GM18951 (cell line): ENCODE results near the gene LTC4S.
"Not testable (repeated sequence)": the region's sequence is repeated elsewhere in the genome, so short reads cannot be mapped to it uniquely, and the experiment has no call there.

Experiments used
- POLR2A ChIP-seq: IDR thresholded peaks from 4 replicates; pipeline ENCODE4 v1.6.1; 2011; ENCODE audit warnings: mild to moderate bottlenecking; ENCODE audit not compliant: insufficient read length, insufficient read depth; ENCODE audit errors: extremely low read depth
- in situ Hi-C: fragments of 300-500 bp; cut with MboI; formaldehyde crosslinking; loops from one replicate; pipeline ENCODE4 v1.12.0; 2022; ENCODE audit warnings: low sequenced_read_pairs, mixed read lengths, inconsistent platforms; ENCODE audit not compliant: unreplicated experiment

LTC4S gene, protein sequence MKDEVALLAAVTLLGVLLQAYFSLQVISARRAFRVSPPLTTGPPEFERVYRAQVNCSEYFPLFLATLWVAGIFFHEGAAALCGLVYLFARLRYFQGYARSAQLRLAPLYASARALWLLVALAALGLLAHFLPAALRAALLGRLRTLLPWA

DNA sequence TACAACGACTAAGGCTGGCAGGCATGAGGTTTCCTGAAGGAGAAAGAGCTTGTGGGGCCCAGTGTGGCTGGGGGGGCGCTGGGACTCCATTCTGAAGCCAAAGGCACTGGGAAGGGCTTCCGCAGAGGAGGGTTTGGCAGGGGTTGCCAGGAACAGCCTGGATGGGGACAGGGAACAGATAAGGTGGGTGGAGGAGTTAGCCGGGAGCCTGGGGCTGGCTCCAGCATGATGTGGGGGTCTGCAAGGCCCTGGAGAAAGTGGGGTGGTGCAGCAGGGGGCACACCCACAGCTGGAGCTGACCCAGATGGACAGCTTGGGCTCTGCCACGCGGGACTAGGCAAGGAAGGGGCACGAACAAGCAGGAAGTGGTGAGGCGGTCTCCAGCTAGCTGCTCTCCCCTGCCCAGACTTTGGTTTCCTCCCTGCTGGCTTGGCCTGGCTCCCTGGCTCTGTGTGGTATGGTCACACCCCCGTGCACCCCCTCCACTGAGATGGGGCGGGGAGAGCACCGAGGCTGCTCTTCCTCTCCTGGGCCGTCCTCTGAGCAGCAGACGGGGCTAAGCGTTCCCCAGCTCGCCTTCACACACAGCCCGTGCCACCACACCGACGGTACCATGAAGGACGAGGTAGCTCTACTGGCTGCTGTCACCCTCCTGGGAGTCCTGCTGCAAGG is at the start of gene LTC4S:
Gene LTC4S (plus strand): TSS at position 519 of the 672 bp plus-strand sequence. CDS start 95 bp downstream, at position 614.
- TF ChIP-seq POLR2A = peak; percentile 34
- in situ Hi-C loops = no loop called here

GRCh38 chr5:179744106-179744505 is 49.7 kb upstream of the LTC4S start:
- in situ Hi-C loops = not testable (repeated sequence)

- in situ Hi-C loops = no loop called here
- no peak for TF ChIP-seq POLR2A
Measured at GRCh38 chr5:179746872-179747271, 46.9 kb upstream of the LTC4S start.

DNA sequence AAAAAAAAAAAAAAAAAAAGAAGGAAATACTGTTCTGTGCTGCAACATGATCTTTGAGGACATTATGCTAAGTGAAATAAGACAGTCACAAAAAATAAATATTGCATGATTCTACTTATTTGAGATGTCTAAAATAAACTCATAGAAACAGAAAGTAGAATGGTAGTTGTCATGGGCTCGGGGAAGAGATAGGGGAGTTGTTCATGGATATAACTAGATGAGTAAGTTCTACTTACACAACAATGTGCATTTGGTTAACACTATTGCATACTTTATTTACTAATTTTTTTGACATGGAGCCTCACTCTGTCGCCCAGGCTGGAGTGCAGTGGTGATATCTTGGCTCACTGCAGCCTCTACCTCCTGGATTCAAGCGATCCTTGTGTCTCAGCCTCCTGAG is 46.0 kb upstream of the LTC4S start:
- in situ Hi-C loops = no loop called here
- no peak for TF ChIP-seq POLR2A

DNA sequence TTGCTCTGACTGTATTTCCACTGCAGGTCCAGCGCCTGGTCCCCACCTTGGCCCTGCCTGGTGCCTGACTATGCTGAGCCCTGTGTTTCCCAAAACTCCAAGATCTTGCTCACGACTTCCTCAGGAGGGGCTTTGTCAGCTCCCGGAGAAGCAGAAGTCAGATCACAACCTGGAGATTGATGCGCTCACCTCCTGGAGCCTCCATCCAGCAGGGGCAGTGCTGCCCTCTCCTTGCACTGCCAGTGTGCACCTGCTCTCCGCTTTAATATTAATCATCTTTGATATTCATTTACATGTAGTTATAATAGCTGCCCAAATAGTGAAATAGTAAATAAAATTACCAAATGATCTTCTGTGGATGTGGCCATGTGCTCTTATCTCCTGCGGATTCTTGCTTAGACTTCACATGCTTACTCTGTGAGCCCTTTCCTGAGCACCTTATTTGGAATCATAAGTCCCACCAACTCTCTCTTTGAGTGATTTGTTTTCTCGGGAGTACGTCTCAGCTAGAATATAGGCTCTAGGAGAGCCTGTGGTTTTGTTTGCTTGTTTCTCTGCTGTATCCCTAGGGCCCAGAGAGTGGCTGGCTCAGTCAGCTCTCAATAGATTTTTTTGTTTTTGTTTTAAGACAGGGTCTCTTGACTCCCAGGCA is 43.8 kb upstream of the LTC4S start:
- in situ Hi-C loops = no loop called here
- no peak for TF ChIP-seq POLR2A

GRCh38 chr5:179753971-179754370 is 39.8 kb upstream of the LTC4S start:
- in situ Hi-C loops = no loop called here
- TF ChIP-seq POLR2A = no peak

DNA sequence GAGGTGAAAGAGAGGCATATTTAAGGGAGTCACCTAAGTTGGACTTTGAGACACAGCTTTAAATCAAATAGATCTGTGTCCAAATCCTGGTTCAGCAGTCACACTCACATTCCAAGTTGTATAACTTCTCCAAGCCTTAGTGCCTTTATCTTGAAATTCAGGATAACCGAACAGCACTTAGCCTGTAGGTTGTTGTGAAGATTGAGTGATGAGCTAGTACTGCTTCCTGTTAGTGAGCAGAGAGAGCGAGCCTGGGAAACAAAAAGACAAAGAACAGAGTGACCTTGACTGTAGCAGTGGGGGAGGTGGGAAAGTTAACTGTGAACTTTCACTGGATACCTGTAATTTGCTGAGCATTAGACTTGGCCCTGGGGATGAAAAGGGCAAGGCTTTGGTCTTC is 38.8 kb upstream of the LTC4S start:
- in situ Hi-C loops = no loop called here
- no peak for TF ChIP-seq POLR2A

DNA sequence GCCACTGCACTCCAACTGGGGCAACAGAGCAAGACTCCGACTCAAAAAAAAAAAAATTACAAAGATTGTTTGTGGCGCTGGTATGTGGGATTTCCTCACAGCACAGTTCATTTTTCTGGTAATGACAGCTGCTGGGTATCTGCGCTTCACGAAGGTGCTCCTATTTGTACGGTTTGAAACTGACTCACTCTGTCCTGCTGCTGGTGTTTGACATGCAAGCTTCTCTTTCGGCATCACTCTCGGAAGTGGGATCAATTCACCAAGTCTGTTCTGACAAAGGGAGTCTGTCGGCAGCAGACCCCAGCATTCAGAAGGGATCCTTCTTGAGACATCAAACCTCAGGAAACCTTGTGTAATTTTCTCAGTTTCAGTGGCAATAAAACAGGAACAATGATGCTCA is 34.8 kb upstream of the LTC4S start:
- no peak for TF ChIP-seq POLR2A
- in situ Hi-C loops = no loop called here

- in situ Hi-C loops = no loop called here
Measured at GRCh38 chr5:179759581-179760551, 33.9 kb upstream of the LTC4S start.

DNA sequence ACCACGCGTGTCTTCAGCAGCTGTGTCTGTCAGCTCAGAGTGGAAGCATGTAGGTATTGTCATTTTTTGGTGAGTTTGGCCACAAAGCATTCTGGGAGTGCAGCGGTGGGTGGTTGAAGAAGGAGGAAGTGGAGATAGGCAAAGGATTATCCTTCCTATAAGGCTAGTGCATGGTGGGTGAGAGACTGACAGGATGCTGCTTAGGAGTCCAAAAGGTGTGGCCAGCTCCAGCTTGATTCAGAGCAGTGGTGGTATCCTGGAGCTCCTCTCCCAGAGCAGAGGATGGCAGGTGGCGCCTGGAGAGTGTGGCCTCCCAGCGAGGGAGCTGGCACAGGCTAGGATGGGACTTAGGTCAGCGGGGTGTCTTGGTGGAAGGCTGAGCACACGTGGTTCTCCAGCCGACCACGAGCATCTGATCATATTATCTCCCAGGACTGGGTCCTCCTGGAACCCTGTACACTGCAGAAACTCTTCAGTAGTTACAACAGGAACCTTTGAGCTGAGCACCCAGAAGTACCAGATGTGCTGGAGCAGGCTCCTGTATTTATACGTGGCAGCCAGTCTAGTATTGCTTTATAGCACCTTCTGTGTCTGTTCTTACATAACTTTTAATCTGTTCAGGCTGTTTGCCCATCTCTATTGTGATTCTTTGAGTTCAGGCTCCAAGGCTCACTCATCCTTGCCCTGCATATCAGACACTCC is 31.6 kb upstream of the LTC4S start:
- in situ Hi-C loops = no loop called here
- TF ChIP-seq POLR2A = no peak

More at GRCh38 chr5:179759581-179760551, 33.9 kb upstream of the LTC4S start:
- TF ChIP-seq POLR2A = no peak

DNA sequence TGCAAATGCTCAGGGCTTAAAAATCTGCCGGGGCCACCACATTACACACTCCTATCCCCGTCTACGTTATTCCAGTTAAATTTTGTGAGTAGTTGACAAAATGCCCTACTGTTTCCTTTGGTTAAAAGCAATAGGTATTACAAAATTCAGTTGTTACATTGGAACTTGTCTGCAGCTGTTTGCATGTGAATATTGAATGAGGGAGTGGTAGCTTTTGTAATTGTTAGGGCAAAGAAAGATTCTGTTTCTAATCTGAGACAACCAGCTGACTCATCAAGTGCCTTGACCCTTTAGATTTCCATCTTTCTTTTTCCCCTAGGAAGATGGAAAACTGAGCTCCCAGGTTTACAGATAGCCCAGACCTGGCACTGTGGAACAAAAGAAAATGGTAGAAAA is 31.0 kb upstream of the LTC4S start:
- in situ Hi-C loops = no loop called here
- TF ChIP-seq POLR2A = no peak

GRCh38 chr5:179763215-179763945 is 30.4 kb upstream of the LTC4S start:
- in situ Hi-C loops = no loop called here
- TF ChIP-seq POLR2A = no peak
